Kidney (tissue), 14 donors: ENCODE measurements around the gene IFNA5. TPM values are rescaled to one million over a fixed set of nuclear protein-coding genes. Genes with fewer than 3 reads are reported as not detected.

Experiments used
- DNase-seq, 5 donors: peaks; one replicate each; pipeline ENCODE4 v3.0.0-alpha.2; 2013 to 2020
- FAIRE-seq: peaks from 2 replicates; lab custom pipeline; 2012; peaks lifted over from hg19 to GRCh38; lab: Jason Lieb, UNC
- H3K27ac ChIP-seq, 2 donors: one replicate each; pipeline ENCODE4 v1.7.0; 2013; ENCODE audit warnings: low read depth in 2 of 2, low read length in 2 of 2, inconsistent platforms in 1 of 2
- H3K27me3 ChIP-seq: one replicate; pipeline ENCODE4 v1.7.1; 2013; ENCODE audit warnings: low read length, inconsistent platforms; ENCODE audit not compliant: control insufficient read depth, insufficient read depth
- H3K36me3 ChIP-seq, 3 donors: one replicate each; pipeline versions ENCODE4 v1.7.0 to v1.7.1; 2013; ENCODE audit warnings: low read length in 3 of 3, control low read depth in 1 of 3, inconsistent platforms in 1 of 3; ENCODE audit not compliant: insufficient read depth in 3 of 3, control insufficient read depth in 2 of 3
- H3K4me1 ChIP-seq, 3 donors: one replicate each; pipeline versions ENCODE4 v1.7.0 to v1.7.1; 2013; ENCODE audit warnings: low read length in 3 of 3, inconsistent platforms in 1 of 3, low read depth in 1 of 3; ENCODE audit not compliant: control insufficient read depth in 2 of 3, insufficient read depth in 2 of 3
- H3K4me3 ChIP-seq, 3 donors: one replicate each; pipeline versions ENCODE4 v1.7.0 to v1.8.1; 2013; ENCODE audit warnings: low read length in 3 of 3, control low read depth in 1 of 3, inconsistent platforms in 1 of 3
- H3K9ac ChIP-seq, 3 donors: one replicate each; pipeline versions ENCODE4 v1.7.0 to v1.7.1; 2013; ENCODE audit warnings: low read length in 3 of 3, control low read depth in 1 of 3, inconsistent platforms in 1 of 3
- H3K9me3 ChIP-seq, 3 donors: one replicate each; pipeline versions ENCODE4 v1.7.0 to v1.7.1; 2013; ENCODE audit warnings: low read length in 3 of 3, control low read depth in 1 of 3, inconsistent platforms in 1 of 3; ENCODE audit not compliant: control insufficient read depth in 2 of 3, insufficient read depth in 1 of 3
- intact Hi-C: fragments of 100-400 bp; cut with DNase I; formaldehyde crosslinking; loops from one replicate; pipeline ENCODE4 v1.11.1; 2022
- polyA plus RNA-seq: library from polyadenylated mRNA; stranded (reverse); fragments of 350-450 nt; fragmentation: Illumina TruSeq; extraction: RNeasy Lipid Tissue Mini Kit (QIAGEN cat#74804); gene quantifications from one replicate; pipeline ENCODE4 v1.2.3, GENCODE V29; 2014; ENCODE audit warnings: low read depth, low replicate concordance; ENCODE audit not compliant: insufficient read depth
- total RNA-seq: library from RNA; stranded (reverse); fragmentation: NEBNext Ultra II Directional; extraction: Animal tissue kit (Norgen Biotek cat#: 25700); gene quantifications from one replicate; pipeline ENCODE4 v1.2.1, GENCODE V29; 2021
- TF ChIP-seq, protein P1 (sequence below): IDR thresholded peaks from 3 replicates; pipeline ENCODE4 v1.5.1; 2012; ENCODE audit warnings: mild to moderate bottlenecking, moderate library complexity, borderline replicate concordance; ENCODE audit not compliant: insufficient read depth; ENCODE audit errors: extremely low read depth
- donor health status: control.
- donor health status: control.
- donor health status: control.
- donor health status: control.
- donor health status: control.
- donor health status: DM: yes; HTN: yes; CAD: no.
- donor health status: Normal renal cell carcinoma (clear cell type).

IFNA5 gene
- total and polyA plus RNA-seq, 2 donors from 2014 or later = not detected

DNA sequence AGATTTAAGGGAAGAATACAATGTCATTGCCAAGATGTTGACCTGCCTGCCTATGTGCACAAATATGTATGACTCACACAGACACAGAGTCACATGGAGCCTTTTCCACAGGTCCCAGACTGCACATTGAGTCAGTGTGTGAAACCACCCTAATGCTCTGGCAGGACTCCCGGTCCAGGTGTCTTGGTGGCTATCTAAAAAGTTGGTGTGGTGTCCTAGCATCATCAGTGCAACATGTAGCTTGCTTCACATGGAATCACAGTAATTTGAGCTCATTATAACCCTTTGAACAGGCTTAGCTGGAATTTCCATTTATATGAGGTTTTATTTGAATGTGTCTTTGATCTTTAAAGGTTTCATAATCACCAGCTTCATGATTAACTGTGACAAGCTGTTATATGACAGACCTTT is 10.7 kb downstream of the IFNA5 start:
- no peak for FAIRE-seq
- H3K27me3 ChIP-seq = no peaks in the 10 kb centered on the region
- H3K9ac ChIP-seq = no peak overlapping the region
- intact Hi-C loops = no loop called here
- no peak for DNase-seq
- no peak overlapping the region for H3K27ac ChIP-seq
- no peaks in the 10 kb centered on the region for H3K4me1 ChIP-seq
- TF ChIP-seq, protein P1, sequence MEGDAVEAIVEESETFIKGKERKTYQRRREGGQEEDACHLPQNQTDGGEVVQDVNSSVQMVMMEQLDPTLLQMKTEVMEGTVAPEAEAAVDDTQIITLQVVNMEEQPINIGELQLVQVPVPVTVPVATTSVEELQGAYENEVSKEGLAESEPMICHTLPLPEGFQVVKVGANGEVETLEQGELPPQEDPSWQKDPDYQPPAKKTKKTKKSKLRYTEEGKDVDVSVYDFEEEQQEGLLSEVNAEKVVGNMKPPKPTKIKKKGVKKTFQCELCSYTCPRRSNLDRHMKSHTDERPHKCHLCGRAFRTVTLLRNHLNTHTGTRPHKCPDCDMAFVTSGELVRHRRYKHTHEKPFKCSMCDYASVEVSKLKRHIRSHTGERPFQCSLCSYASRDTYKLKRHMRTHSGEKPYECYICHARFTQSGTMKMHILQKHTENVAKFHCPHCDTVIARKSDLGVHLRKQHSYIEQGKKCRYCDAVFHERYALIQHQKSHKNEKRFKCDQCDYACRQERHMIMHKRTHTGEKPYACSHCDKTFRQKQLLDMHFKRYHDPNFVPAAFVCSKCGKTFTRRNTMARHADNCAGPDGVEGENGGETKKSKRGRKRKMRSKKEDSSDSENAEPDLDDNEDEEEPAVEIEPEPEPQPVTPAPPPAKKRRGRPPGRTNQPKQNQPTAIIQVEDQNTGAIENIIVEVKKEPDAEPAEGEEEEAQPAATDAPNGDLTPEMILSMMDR = no peak
- no peak overlapping the region for H3K4me3 ChIP-seq
- H3K36me3 ChIP-seq = no peaks in the 10 kb centered on the region
- no peaks in the 10 kb centered on the region for H3K9me3 ChIP-seq

DNA sequence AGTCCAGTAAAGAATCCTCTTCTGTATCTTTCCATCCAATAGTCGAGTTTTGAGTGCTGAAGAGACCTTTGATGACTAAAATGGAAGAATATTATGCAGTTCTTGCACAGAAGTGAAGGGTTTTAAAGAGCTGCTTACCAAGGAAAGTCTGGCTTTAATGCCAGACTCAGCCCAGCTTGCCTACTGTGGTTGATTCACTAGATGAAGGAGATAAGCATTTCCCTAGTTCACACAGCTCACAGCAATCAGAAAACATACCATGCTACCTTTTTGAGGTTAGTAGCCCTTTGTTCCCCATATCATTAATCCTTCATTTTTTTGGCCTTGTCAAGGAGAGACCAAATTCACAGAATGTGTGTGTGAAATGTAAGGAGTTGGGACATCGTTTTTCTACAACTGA is 15.3 kb downstream of the IFNA5 start:
- intact Hi-C loops = no loop called here
- TF ChIP-seq, protein P1 = no peak
- Histone ChIP-seq H3K9me3 (no peaks in the 10 kb centered on the region), H3K27ac (no peak overlapping the region), H3K9ac (no peak overlapping the region), H3K4me1 (no peaks in the 10 kb centered on the region), H3K4me3 (no peak overlapping the region), H3K36me3 (no peaks in the 10 kb centered on the region), H3K27me3 (no peaks in the 10 kb centered on the region)
- no peak for FAIRE-seq
- DNase-seq = no peak

DNA sequence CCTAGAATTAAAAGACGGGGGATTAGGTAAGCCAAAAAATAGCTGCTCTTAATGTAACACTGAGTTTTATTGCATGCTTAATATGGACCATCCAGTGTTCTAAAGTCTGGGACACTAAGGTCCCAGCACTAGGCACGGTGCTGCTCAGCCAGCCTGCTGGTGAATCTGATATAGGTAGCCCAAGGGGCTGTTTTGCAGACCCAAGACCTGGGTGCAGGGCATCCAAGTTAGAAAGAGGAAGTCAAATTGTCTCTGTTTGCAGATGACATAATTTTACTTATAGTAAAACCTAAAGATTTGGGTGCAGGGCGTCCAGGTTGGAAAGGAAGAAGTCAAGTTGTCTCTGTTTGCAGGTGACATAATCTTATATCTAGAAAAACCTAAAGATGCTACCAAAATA is 17.8 kb downstream of the IFNA5 start:
- no peaks in the 10 kb centered on the region for H3K9me3 ChIP-seq
- no peak overlapping the region for H3K9ac ChIP-seq
- intact Hi-C loops = no loop called here
- H3K4me1 ChIP-seq = no peaks in the 10 kb centered on the region
- TF ChIP-seq, protein P1 = no peak
- H3K36me3 ChIP-seq = no peaks in the 10 kb centered on the region
- H3K27ac ChIP-seq = no peak overlapping the region
- H3K4me3 ChIP-seq = no peak overlapping the region
- no peak for DNase-seq
- FAIRE-seq = no peak
- no peaks in the 10 kb centered on the region for H3K27me3 ChIP-seq

GRCh38 chr9:21286659-21287058 is 18.5 kb downstream of the IFNA5 start:
- DNase-seq (no peak), FAIRE-seq (no peak)
- H3K4me1 ChIP-seq = no peaks in the 10 kb centered on the region
- no peak overlapping the region for H3K4me3 ChIP-seq
- no peaks in the 10 kb centered on the region for H3K36me3 ChIP-seq
- no peaks in the 10 kb centered on the region for H3K9me3 ChIP-seq
- no peak overlapping the region for H3K9ac ChIP-seq
- intact Hi-C loops = no loop called here
- H3K27ac ChIP-seq = no peak overlapping the region
- TF ChIP-seq, protein P1 = no peak
- H3K27me3 ChIP-seq = no peaks in the 10 kb centered on the region
